Measurements from ENCODE around the gene TMEM179.
"Not testable (repeated sequence)": the region's sequence is repeated elsewhere in the genome, so short reads cannot be mapped to it uniquely, and the experiment has no call there.

The TMEM179 gene

DNA sequence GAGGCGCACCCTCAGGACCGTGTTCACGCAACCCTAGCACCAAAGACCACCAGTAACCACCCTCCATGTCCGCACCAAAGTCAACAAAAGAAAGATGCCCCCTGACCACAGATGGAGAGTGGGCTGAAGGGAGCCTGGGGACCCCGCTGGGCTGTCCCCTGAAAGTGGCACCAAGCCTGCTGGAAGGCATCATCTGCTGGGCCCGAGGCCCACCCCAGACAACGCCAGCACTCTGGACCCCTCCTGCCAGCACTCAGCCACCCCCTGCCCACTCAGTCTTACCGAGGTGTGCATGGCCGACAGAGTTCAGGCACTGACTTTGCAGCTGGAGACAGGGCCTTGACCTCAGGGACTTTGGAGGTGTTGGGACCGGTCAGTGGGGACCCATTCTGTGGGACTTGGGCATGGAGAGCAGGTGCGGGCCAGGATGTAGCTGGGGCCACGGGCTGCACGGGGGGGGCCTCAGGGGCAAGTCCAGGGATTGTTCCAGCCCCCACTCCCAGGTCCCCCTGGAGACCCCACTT lies 34.4 kb upstream of the TMEM179 start:
- no peak for DNase-seq
- in situ Hi-C loops (cut with MboI; ENCODE audit: low pct_unique_long_range_greater_than_20kb, low sequenced_read_pairs) = no loop called here

DNA sequence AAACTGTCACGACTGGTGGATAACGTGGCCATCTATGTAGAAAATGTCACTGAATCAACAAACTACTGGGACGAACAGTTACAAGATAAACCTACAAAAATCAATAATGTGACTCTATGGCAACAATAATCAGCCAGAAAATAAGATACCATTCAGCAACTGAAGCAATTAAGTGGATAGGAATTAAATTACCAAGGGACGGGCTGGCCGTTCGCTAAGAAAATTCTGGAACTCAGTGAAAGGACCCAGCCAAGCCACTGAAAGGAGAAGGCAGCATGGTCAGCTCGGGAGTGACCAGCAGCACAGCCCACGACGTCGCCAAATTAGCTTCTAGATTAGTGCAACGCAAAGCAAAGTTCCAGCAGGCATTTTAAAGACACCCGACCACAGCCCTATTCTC lies 33.6 kb upstream of the TMEM179 start:
- in situ Hi-C loops (cut with MboI; ENCODE audit: low pct_unique_long_range_greater_than_20kb, low sequenced_read_pairs) = no loop called here
- DNase-seq = no peak

DNA sequence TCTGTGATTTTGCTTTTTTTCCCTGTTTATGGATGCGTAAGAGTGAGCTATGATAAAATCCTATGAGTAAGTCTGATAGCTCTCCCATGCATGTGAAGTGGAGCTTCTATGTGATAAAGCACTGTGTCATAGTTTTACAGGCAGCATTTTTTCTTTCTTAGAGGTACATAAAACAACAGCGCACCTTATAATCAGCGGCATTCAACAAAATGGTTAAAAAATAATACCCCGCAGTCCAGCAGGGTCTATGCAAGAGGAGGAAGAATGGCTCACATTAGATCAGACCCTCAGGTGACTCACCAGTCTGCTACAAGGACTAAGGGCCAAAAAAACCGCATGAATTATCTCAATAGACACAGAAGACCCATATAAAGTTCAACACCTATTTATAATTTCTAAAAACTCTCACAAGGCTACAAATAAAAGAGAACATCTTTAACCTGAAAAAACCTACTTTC lies 33.0 kb upstream of the TMEM179 start:
- in situ Hi-C loops (cut with MboI; ENCODE audit: low pct_unique_long_range_greater_than_20kb, low sequenced_read_pairs) = no loop called here
- DNase-seq = no peak

- DNase-seq; in situ Hi-C loops (cut with MboI; ENCODE audit: low pct_unique_long_range_greater_than_20kb, low sequenced_read_pairs): not testable (repeated sequence)
Measured at GRCh38 chr14:104636846-104637545, 32.4 kb upstream of the TMEM179 start.

- in situ Hi-C loops (cut with MboI; ENCODE audit: low pct_unique_long_range_greater_than_20kb, low sequenced_read_pairs) = no loop called here
- DNase-seq = no peak
Measured at GRCh38 chr14:104636131-104636530, 31.6 kb upstream of the TMEM179 start.

DNA sequence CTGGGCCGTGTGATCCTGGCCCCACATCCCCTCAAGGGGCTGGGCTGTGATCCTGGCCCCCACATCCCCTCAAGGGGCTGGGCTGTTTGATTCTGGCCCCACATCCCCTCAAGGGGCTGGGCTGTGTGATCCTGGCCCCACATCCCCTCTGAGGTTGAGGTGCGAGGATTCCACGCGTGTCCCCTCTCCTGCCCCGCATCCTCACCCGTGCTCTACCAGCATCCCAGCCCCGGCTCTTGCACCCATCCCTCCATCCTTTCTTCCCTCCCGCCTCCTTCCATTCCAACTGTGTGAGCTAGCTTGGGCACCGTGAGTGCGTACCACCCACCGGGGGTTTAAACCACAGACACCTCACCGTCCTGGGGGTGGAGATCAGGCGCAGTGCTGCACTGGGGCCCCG lies 31.1 kb upstream of the TMEM179 start:
- no peak for DNase-seq
- in situ Hi-C loops (cut with MboI; ENCODE audit: low pct_unique_long_range_greater_than_20kb, low sequenced_read_pairs) = no loop called here

- in situ Hi-C loops (cut with MboI; ENCODE audit: low pct_unique_long_range_greater_than_20kb, low sequenced_read_pairs) = no loop called here
- no peak for DNase-seq
Measured at GRCh38 chr14:104634886-104635570, 30.5 kb upstream of the TMEM179 start.

GRCh38 chr14:104634138-104634760 lies 29.7 kb upstream of the TMEM179 start:
- no peak for DNase-seq
- in situ Hi-C loops (cut with MboI; ENCODE audit: low pct_unique_long_range_greater_than_20kb, low sequenced_read_pairs) = no loop called here

GRCh38 chr14:104633276-104634137 lies 28.9 kb upstream of the TMEM179 start:
- DNase-seq = no peak
- in situ Hi-C loops (cut with MboI; ENCODE audit: low pct_unique_long_range_greater_than_20kb, low sequenced_read_pairs) = no loop called here

DNA sequence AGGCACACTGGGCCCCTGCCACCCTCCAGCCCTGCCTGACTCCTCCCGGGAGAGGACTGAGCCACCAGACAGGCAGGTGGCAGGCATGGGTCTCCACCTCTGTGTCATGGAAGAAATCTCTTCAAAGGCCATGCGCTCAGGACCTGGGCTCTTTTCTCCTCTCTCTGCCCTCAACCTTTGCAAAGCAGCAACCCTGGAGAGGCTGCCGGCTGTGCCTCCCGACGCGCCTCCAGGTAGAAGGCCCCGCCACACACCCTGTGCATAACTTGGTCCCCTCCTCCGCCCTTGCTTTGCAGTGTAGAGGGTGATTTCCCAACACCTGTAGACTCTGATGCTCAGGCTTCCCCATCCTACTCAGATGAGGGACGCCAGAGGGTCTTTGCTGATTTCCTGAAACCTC lies 28.2 kb upstream of the TMEM179 start:
- no peak for DNase-seq
- in situ Hi-C loops (cut with MboI; ENCODE audit: low pct_unique_long_range_greater_than_20kb, low sequenced_read_pairs) = no loop called here

GRCh38 chr14:104624939-104625338 lies 20.4 kb upstream of the TMEM179 start:
- DNase-seq = no peak
- in situ Hi-C loops (cut with MboI; ENCODE audit: low pct_unique_long_range_greater_than_20kb, low sequenced_read_pairs) = no loop called here

DNA sequence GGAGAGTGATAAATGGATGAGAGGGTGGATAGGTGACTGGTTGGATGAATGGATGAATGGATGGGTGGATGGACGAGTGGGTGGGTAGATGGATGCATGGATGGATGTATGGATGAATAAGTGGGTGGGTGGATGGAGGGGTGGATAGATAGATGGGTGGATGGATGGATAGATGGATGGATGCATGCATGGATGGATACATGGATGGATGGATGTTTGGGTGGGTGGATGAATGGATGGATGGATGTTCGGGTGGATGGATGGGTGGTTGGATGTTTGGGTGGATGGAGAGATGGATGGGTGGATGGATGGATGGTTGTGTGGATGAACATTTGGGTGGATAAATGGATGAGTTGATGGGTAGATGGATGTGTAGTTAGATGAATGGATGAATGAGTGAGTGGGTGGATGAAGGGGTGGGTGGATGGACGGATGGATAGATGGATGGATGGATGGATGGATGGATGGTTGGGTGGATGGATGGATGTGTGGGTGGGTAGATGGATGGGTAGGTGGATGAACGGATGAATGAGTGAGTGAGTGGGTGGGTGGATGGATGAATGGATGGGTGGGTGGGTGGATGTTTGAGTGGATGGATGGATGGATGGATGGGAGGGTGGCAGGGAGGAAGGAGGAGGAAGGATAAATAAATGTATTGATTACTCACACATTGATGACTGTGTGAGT lies 9.7 kb upstream of the TMEM179 start:
- in situ Hi-C loops (cut with MboI; ENCODE audit: low pct_unique_long_range_greater_than_20kb, low sequenced_read_pairs) = no loop called here
- no peak for DNase-seq

DNA sequence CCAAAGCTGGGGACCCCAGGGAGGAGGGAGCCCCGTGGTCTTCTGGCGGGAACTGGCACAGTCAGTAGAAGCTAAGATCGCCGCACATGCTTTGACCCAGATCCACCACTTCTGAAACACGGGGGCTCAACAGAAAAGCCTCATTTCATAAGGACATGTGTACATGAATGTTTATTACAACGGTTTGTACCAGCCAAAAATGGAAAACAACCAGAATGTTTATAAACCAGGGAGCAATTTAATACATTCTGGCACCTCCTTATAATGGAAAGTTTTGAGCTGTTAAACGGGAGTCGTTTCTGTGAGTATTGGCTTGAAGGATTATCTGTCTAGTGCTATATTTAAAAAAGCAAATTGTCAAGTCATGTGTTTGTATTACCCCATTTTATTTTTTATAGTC lies 7.3 kb upstream of the TMEM179 start:
- in situ Hi-C loops (cut with MboI; ENCODE audit: low pct_unique_long_range_greater_than_20kb, low sequenced_read_pairs) = no loop called here
- DNase-seq = no peak

GRCh38 chr14:104610749-104611310 lies 6.3 kb upstream of the TMEM179 start:
- DNase-seq = no peak
- in situ Hi-C loops (cut with MboI; ENCODE audit: low pct_unique_long_range_greater_than_20kb, low sequenced_read_pairs) = no loop called here

GRCh38 chr14:104609666-104610065 lies 5.1 kb upstream of the TMEM179 start:
- in situ Hi-C loops (cut with MboI; ENCODE audit: low pct_unique_long_range_greater_than_20kb, low sequenced_read_pairs) = no loop called here
- DNase-seq = no peak

DNA sequence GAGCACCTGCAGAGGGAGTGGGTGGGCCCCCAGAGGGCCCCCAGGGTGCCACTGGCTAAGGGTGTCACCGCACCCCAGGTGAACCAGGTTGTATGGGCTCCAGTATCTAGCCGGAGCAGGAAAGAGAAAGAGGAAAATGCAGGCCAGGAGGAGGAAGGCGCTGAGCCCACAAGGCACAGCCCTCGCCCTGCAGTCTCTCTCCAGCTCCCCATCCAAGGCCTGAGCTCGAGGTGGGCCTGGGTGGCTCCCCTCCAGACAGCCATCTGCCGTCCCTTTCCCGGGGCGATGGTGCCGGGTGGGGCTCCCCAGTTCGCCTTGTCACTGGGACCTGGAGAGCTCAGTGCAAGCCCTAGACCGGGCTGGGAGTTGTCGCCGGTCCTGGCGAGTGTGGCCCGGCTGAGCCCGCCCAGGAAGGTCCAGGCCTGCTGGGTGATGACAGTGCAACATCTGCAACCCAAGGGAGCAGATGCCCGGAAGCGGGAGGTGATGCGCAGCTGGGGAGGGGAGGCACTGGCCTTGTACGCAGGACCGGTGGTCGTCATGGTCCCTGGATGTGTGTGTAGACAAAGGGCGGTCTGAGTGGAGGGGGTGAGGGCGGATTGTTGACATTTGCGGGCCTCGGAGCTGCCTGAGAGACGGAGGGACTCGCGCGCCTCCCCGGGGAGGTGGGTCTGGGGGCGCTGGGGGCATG lies 716 bp downstream of the TMEM179 start:
- DNase-seq = no peak
- in situ Hi-C loops (cut with MboI; ENCODE audit: low pct_unique_long_range_greater_than_20kb, low sequenced_read_pairs) = no loop called here

DNA sequence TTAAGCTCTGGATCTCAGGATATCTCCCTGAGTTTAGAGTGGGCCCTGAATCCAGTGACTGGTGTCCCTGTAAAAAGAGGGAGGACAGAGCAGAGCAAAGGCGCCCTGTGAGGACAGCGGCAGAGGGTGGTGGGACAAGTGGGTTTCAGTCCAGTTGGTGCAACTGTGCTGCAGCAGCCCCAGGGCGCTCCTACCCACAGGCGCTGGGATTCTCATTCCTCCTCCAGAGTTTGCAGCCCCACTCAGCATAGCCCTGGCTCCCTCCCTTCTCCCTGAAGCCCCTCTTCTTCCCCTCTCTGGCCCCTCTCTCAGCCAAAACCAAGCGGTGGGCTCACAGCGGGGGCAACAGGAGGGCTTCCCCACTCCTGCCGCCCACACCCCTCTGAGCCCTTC lies 1.6 kb downstream of the TMEM179 start:
- no peak for DNase-seq

GRCh38 chr14:104602315-104602932 lies 2.1 kb downstream of the TMEM179 start:
- in situ Hi-C loops (cut with MboI; ENCODE audit: low pct_unique_long_range_greater_than_20kb, low sequenced_read_pairs) = no loop called here
- DNase-seq = no peak

More for the DNA sequence above, 1.6 kb downstream of the TMEM179 start:
- in situ Hi-C loops (cut with MboI; ENCODE audit: low pct_unique_long_range_greater_than_20kb, low sequenced_read_pairs) = no loop called here
